ENCODE measurements around the gene ADGRG1. TPM values are rescaled to one million over a fixed set of nuclear protein-coding genes. Genes with fewer than 3 reads are reported as not detected.

ADGRG1 gene
- total RNA-seq, 1 experiment from 2014 or later: 2.0 TPM

DNA sequence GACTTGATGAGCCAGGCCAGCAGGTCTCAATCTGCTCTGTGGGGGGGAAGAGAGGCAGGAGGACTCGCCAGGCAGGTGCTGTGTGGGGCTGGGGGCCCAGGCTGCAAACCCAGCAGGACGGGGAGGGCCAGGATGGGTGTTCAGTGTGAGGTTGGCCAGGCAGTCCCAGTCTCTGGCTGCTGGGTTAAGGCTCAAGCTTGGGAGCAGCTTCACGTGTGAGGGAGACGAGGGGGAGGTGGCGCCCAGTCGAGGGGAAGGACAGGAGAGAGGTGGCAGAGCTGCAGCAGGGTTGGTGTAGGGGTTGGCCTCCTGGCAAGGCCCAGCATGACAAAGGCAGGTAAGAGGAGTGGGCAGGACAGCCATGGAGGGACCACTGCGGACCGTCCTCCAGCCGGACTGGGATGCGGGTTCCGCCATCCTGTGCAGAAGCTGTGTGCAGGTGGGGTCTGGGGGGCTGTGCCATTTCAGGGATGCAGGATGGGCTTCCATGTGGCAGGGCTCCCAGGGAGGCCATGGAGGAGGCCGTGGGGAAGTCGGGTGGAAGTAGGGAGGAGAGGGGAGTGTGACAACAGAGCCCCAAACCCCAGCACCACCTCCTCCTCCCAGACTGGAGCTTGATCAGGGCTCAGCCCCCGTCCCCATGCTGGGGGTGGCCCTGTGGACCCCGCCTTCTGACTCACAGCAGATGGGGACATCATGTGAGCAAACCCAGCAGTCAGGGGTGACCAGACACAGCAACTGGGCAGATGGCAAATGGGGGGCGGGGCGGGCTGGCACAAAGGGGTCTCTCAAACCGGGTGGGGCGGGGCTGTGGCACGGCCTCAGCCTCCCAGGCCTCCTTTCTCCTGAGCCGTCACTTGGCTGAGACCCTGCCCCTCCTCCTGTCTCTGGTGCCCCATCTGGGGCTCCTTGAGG lies 2.8 kb downstream of the ADGRG1 start (continued):
- TF ChIP-seq, protein P1, sequence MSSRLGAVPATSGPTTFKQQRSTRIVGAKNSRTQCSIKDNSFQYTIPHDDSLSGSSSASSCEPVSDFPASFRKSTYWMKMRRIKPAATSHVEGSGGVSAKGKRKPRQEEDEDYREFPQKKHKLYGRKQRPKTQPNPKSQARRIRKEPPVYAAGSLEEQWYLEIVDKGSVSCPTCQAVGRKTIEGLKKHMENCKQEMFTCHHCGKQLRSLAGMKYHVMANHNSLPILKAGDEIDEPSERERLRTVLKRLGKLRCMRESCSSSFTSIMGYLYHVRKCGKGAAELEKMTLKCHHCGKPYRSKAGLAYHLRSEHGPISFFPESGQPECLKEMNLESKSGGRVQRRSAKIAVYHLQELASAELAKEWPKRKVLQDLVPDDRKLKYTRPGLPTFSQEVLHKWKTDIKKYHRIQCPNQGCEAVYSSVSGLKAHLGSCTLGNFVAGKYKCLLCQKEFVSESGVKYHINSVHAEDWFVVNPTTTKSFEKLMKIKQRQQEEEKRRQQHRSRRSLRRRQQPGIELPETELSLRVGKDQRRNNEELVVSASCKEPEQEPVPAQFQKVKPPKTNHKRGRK (CRISPR knock-in tag; IDR thresholded peaks at IDR 0.05; ENCODE audit: borderline replicate concordance): no peak

GRCh38 chr16:57632568-57632967 lies 4.1 kb downstream of the ADGRG1 start:
- peaks cover 4% of the 10 kb centered on the region for H3K27me3 Mint-ChIP-seq (ENCODE audit: low read depth)
- ChIA-PET POLR2A (no interaction called here), CTCF (no interaction called here)
- no peak for DNase-seq (ENCODE audit: low spot score)
- H3K9me3 Mint-ChIP-seq: no peaks in the 10 kb centered on the region
- ATAC-seq: no peak
- H3K27ac Mint-ChIP-seq: no peak overlapping the region
- H3K4me3 Mint-ChIP-seq: no peak overlapping the region
- no peaks in the 10 kb centered on the region for H3K36me3 Mint-ChIP-seq
- H3K4me1 Mint-ChIP-seq: peaks cover 17% of the 10 kb centered on the region
- no peak for TF ChIP-seq PRRX2 (CRISPR knock-in tag; IDR thresholded peaks at IDR 0.05)
- TF ChIP-seq CTCF (IDR thresholded peaks at IDR 0.05): no peak
- no peak for TF ChIP-seq ZNF423 (CRISPR knock-in tag; IDR thresholded peaks at IDR 0.05)
- TF ChIP-seq CREM (CRISPR knock-in tag; IDR thresholded peaks at IDR 0.05): no peak
- TF ChIP-seq, protein P2, sequence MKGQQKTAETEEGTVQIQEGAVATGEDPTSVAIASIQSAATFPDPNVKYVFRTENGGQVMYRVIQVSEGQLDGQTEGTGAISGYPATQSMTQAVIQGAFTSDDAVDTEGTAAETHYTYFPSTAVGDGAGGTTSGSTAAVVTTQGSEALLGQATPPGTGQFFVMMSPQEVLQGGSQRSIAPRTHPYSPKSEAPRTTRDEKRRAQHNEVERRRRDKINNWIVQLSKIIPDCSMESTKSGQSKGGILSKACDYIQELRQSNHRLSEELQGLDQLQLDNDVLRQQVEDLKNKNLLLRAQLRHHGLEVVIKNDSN (CRISPR knock-in tag; IDR thresholded peaks at IDR 0.05): no peak
- TF ChIP-seq, protein P3, sequence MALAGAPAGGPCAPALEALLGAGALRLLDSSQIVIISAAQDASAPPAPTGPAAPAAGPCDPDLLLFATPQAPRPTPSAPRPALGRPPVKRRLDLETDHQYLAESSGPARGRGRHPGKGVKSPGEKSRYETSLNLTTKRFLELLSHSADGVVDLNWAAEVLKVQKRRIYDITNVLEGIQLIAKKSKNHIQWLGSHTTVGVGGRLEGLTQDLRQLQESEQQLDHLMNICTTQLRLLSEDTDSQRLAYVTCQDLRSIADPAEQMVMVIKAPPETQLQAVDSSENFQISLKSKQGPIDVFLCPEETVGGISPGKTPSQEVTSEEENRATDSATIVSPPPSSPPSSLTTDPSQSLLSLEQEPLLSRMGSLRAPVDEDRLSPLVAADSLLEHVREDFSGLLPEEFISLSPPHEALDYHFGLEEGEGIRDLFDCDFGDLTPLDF (CRISPR knock-in tag; IDR thresholded peaks at IDR 0.05): no peak
- no peak for TF ChIP-seq GABPB1 (CRISPR knock-in tag; IDR thresholded peaks at IDR 0.05)
- no peak for TF ChIP-seq SP1 (CRISPR knock-in tag; conservative IDR thresholded peaks at IDR 0.05)
- no peak for TF ChIP-seq ZNF232 (CRISPR knock-in tag; IDR thresholded peaks at IDR 0.05)
- TF ChIP-seq, protein P4, sequence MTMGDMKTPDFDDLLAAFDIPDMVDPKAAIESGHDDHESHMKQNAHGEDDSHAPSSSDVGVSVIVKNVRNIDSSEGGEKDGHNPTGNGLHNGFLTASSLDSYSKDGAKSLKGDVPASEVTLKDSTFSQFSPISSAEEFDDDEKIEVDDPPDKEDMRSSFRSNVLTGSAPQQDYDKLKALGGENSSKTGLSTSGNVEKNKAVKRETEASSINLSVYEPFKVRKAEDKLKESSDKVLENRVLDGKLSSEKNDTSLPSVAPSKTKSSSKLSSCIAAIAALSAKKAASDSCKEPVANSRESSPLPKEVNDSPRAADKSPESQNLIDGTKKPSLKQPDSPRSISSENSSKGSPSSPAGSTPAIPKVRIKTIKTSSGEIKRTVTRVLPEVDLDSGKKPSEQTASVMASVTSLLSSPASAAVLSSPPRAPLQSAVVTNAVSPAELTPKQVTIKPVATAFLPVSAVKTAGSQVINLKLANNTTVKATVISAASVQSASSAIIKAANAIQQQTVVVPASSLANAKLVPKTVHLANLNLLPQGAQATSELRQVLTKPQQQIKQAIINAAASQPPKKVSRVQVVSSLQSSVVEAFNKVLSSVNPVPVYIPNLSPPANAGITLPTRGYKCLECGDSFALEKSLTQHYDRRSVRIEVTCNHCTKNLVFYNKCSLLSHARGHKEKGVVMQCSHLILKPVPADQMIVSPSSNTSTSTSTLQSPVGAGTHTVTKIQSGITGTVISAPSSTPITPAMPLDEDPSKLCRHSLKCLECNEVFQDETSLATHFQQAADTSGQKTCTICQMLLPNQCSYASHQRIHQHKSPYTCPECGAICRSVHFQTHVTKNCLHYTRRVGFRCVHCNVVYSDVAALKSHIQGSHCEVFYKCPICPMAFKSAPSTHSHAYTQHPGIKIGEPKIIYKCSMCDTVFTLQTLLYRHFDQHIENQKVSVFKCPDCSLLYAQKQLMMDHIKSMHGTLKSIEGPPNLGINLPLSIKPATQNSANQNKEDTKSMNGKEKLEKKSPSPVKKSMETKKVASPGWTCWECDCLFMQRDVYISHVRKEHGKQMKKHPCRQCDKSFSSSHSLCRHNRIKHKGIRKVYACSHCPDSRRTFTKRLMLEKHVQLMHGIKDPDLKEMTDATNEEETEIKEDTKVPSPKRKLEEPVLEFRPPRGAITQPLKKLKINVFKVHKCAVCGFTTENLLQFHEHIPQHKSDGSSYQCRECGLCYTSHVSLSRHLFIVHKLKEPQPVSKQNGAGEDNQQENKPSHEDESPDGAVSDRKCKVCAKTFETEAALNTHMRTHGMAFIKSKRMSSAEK (CRISPR knock-in tag; IDR thresholded peaks at IDR 0.05; ENCODE audit: borderline replicate concordance): no peak
- no peak for TF ChIP-seq ZSCAN18 (CRISPR knock-in tag; IDR thresholded peaks at IDR 0.05)
- no peak for TF ChIP-seq ZBTB21 (CRISPR knock-in tag; IDR thresholded peaks at IDR 0.05; ENCODE audit: borderline replicate concordance)
- TF ChIP-seq TEAD1 (CRISPR knock-in tag; IDR thresholded peaks at IDR 0.05): no peak
- TF ChIP-seq, protein P5, sequence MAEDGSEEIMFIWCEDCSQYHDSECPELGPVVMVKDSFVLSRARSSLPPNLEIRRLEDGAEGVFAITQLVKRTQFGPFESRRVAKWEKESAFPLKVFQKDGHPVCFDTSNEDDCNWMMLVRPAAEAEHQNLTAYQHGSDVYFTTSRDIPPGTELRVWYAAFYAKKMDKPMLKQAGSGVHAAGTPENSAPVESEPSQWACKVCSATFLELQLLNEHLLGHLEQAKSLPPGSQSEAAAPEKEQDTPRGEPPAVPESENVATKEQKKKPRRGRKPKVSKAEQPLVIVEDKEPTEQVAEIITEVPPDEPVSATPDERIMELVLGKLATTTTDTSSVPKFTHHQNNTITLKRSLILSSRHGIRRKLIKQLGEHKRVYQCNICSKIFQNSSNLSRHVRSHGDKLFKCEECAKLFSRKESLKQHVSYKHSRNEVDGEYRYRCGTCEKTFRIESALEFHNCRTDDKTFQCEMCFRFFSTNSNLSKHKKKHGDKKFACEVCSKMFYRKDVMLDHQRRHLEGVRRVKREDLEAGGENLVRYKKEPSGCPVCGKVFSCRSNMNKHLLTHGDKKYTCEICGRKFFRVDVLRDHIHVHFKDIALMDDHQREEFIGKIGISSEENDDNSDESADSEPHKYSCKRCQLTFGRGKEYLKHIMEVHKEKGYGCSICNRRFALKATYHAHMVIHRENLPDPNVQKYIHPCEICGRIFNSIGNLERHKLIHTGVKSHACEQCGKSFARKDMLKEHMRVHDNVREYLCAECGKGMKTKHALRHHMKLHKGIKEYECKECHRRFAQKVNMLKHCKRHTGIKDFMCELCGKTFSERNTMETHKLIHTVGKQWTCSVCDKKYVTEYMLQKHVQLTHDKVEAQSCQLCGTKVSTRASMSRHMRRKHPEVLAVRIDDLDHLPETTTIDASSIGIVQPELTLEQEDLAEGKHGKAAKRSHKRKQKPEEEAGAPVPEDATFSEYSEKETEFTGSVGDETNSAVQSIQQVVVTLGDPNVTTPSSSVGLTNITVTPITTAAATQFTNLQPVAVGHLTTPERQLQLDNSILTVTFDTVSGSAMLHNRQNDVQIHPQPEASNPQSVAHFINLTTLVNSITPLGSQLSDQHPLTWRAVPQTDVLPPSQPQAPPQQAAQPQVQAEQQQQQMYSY (CRISPR knock-in tag; IDR thresholded peaks at IDR 0.05): no peak
- no peak for TF ChIP-seq FOXP4 (CRISPR knock-in tag; IDR thresholded peaks at IDR 0.05)
- TF ChIP-seq ZNF263 (CRISPR knock-in tag; IDR thresholded peaks at IDR 0.05; ENCODE audit: low read depth): no peak
